Amniotic stem cell (primary cell): Measurements from ENCODE around the gene VWA3A.
"Not testable (repeated sequence)": the region's sequence is repeated elsewhere in the genome, so short reads cannot be mapped to it uniquely, and the experiment has no call there.

Experiments used
- DNase-seq: peaks from one replicate; lab custom pipeline; 2025; lab: John Stamatoyannopoulos, UW

Gene VWA3A

GRCh38 chr16:22132801-22133200, 40.5 kb downstream of the VWA3A start:
- no peak for DNase-seq

- no peak for DNase-seq
These were observed 46.1 kb downstream of the VWA3A start for GRCh38 chr16:22138482-22138881.

DNA sequence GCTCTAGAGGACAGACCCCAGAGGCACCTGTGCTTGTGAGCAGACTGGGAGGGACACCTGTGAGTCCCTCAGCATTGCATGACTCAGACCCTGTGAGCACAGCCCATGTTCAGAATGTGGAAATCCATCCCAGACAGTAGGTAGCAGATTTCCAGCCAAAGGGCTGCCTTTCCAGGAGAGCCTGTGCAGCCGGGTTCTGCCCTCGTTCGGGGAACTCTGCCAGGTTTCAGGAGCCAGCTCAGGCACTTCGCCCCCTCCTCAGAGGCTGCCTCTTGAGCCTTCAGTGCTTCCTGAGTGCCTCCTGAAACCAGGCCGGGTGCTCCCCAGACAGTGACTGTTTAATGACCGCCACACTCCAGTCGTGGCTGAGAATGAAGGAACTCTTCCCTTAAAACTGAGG, 46.7 kb downstream of the VWA3A start:
- no peak for DNase-seq

GRCh38 chr16:22139732-22140131, 47.4 kb downstream of the VWA3A start:
- no peak for DNase-seq

DNA sequence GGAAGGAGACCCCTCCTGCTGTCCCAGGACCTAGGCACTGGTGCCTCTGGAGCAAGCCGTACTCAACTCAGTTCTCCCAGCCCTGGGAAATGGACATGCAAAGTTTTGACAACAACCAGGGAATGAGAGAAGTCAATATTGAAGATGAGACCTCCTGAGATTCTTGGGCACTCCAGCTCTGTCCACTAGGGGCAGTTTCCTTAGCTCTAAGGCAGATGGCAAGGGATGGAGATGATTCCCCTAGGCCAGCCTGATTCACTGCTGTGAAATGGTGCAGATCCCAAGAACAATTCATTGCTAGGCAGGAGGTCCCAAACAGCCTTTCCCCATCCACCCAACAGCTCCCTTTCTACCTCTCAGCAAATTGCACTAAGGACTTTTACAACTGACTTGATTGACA, 49.4 kb downstream of the VWA3A start:
- no peak for DNase-seq

GRCh38 chr16:22144520-22144919, 52.2 kb downstream of the VWA3A start:
- DNase-seq, result no peak

DNA sequence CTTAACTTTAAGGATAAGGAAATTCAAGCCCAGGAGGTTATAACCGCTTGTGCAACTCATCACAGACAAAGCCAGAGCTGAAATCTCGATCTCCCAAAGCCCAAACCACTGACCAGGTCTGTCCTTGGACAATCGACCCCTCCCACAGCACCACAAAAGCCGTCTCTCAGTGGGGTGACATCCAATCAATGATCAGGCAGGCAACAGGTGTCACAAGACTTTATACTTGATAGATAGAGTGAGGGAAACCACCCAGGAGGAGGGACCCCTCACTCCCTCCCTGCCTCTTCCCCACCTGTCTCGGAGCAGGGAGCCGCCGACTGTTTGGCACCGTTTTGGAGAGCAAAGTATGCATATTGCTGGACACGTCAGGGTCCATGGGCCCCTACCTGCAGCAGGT, 55.5 kb downstream of the VWA3A start:
- DNase-seq, result no peak

GRCh38 chr16:22151246-22151998, 59.1 kb downstream of the VWA3A start:
- no peak for DNase-seq

DNA sequence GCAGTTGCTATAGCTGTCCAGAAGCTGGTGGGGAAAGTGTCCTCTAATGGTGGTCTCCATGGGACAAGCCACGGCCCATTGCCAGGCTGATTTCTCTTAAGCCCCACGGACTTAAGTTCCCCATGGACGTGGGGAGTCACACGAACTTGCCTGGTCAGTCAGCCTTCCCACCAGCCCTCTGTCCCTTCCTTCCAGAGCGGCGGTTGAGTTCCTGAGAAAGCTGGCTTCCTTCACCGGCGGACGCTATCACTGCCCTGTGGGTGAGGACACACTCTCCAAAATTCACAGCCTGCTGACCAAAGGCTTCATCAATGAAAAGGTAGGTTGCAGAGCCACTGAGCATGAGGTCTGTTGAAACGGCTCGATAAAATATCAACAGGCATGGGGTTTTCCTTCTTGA, 60.0 kb downstream of the VWA3A start:
- no peak for DNase-seq

- DNase-seq, result not testable (repeated sequence)
These were observed 60.7 kb downstream of the VWA3A start for GRCh38 chr16:22153078-22153477.

DNA sequence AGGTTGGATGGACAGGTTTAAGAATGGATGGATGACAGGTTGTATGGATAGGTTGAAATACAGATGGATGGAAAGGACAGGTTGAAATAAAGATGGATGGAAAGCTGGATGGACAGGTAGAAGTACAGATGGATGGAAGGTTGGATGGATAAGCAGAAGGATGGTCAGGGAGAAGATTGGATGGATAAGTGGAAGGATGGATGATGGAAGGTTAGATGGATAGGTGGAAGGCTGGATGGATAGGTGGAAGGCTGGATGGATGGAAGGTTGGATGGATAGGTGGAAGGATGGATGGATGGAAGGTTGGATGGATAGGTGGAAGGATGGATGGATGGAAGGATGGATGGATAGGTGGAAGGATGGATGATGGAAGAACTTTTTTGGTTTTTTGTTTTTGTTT, 69.1 kb downstream of the VWA3A start:
- no peak for DNase-seq

GRCh38 chr16:22161999-22162655, 69.8 kb downstream of the VWA3A start, which contains the start of gene SDR42E2:
Gene SDR42E2, plus strand, starts transcription at chr16:22162506. Its CDS starts 3,077 bp downstream, at chr16:22165583.
- DNase-seq, result no peak

DNA sequence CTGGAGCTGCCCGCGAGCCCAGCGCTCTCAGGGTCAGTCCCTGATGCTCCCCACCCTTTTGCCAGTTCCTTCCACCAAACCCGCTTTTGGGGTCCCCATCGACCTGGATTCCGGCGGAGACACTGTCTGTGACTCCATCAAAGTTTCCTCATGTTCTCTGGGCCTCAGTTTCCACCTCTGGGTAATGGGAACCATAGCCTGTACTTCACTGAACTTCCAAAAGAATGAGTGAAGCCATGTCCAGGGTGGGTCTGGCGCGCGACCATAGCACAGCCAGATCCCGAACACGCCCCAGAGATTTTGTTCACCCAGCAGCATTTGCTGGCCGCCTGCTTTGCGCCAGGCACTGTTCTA, 70.3 kb downstream of the VWA3A start:
- DNase-seq, result no peak

- DNase-seq, result no peak
These were observed 71.5 kb downstream of the VWA3A start for GRCh38 chr16:22163806-22164205.

GRCh38 chr16:22164482-22164881, 72.1 kb downstream of the VWA3A start:
- no peak for DNase-seq

DNA sequence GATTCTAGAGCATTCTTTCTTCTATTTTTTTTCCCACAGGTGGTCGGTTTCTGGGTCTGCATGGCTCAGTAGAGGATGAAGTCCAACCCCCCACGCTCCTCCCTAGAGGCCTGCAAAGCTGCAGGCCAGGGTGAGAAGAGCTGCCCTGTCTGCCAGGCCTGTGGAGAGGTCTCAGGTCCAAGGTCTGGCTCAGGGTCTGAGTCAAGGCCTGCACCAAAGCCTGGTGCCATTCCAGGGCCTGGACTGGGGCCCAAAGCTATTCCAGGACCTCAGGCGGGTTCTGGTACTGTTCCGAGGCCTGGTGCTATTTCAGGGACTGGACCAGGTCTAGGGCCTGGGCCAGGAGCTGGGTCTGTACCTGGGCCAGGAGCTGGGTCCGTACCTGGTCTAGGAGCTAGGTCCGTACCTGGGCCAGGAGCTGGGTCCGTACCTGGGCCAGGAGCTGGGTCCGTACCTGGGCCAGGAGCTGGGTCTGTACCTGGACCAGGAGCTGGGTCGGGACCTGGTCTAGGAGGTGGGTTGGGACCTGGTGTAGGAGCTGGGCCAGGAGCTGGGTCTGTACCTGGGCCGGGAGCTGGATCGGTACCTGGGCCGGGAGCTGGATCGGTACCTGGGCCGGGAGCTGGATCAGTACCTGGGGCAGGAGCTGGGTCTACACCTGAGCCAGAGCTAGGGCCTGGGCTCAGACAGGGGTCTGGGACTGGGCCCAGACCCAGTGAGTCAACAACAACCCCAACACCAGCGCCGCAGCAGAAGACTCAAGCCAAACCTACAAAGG, 73.4 kb downstream of the VWA3A start:
- no peak for DNase-seq

DNA sequence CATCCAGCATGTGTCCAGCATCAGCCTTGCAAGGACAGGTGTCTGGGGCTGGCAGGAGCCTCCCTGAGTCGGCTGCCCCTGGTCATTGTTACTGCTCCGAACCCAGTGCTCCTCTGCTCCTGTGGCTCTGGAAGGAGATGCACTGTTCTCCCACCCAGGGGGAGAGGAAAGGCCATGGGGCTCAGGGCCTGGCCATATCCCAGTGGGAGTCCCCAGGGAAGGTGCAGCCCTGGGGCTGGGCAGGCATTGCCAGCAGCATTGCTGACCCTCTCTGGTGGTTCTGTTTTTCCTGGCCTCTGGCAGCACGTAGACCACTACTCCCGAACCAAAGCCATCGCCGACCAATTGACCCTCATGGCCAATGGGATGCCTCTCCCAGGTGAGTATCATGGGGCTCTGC, 79.6 kb downstream of the VWA3A start:
- no peak for DNase-seq

GRCh38 chr16:22172642-22173041, 80.3 kb downstream of the VWA3A start:
- not testable (repeated sequence) for DNase-seq

DNA sequence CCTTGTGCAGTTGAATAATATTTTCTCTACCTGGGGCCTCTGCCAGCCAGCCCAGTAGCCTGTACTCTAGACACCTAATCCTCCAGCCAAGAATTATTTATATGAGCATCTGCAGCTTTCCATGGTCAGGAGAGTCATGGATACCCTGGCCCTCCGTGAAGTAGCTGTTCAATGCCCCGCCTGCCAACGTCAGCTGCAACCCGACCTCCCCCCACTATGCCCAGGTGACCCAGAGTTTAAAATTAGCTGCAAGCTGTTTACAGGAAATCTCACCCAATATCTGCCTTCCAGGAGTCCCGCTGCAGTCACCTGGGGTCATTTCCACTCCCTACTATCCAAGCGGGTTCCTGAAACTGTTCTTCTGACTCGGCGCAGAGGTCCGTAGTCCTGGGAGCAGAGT, 82.3 kb downstream of the VWA3A start:
- no peak for DNase-seq

DNA sequence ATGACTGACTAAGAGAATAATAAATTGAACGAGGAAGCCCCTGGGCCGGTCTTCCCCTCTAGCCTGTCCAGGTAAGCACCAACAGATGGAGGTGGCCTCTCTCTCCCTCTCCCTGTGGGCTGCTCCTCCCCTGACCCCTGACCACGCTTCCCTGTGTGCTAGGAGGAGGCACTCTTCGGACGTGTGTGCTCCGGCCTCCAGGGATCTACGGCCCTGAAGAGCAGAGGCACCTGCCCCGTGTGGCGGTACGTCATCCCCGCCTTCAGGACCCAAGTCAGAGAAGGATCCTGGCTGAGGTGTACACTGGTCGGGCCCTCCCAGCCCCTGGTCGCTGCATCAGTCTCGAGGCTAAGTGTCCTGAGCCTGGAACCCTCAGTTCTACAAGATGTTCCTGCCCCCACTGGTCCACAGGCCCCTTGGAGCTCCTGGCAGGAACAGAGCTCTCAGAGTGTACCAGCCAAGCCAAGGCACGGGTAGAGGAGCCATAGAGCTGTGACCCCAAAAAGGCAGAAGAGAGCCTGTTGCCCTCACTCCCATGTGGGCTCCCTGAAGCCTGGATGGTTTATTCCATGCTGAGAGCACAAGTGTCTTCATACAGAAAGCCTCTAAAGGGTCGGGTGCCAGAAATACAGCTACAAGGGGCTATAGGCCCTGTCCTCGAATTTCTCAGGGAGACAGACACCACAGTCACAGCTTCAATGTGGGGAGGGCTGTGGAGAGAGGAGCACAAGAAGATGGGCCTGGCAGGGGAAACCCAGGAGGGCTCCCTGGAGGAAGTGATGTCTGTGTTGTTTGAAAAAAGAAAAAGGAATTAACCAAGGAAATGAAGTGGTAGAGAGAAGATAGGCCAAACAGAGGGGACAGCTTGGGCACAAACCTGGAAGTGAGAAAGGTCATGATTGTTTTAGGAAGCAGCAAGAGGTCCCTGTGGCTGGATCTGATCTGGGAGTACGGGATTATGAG, 85.9 kb downstream of the VWA3A start:
- no peak for DNase-seq

DNA sequence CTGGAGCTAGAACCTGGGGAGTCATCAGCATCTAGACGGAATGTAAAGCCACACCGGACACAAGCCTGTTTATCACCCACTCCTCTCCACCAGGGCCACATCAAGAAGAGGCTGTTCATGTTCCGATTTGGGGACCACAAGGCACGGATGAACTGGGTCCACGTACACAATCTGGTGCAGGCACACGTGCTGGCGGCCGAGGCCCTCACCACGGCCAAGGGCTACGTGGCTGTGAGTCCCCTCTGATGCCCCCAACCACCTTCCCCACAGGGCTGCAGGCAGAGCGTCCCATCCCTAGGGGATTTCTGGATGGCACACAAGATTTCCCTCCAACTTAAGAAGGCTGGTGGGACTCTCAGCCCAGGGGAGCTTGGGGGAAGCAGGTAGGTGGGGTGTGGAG, 89.1 kb downstream of the VWA3A start:
- DNase-seq, result no peak

GRCh38 chr16:22181843-22182242, 89.5 kb downstream of the VWA3A start:
- no peak for DNase-seq
